NCI-H146 treated with DMSO at 0.1 percent for 48 hours (cell line): ENCODE measurements around the gene MATN3.

ENCODE experiments used
- DNase-seq: peaks from one replicate; lab custom pipeline; 2025; ENCODE audit not compliant: unreplicated experiment; lab: John Stamatoyannopoulos, UW

The MATN3 gene

DNA sequence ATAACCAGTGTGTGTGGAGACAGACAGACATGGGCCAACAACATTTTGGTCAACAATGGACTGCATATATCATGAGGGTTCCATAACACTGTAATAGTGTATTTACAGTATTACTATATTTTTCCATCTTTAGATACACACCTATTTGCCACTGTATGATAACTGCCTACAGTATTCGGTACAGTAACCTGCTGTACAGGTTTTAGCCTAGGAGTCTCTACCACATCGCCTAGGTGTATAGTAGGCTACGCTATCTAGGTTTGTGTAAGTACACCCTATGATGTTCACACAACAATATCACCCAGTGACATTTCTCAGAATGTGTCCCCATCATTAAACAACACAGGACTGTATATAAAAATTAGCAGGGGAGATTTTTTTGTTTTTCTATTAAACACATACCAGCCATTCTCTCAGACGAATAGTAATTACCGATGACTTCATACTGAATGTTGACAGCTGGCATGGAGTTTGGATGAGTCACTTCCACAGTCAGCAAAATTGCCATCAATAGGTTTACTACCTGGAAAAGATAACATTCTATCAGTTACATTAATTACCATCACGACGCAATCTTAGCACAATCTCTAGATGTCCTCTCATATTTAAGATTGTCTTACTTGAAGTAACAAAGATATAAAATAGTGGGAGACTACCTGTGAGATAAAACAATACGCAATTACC lies 28.2 kb upstream of the MATN3 start:
- DNase-seq = no peak

DNA sequence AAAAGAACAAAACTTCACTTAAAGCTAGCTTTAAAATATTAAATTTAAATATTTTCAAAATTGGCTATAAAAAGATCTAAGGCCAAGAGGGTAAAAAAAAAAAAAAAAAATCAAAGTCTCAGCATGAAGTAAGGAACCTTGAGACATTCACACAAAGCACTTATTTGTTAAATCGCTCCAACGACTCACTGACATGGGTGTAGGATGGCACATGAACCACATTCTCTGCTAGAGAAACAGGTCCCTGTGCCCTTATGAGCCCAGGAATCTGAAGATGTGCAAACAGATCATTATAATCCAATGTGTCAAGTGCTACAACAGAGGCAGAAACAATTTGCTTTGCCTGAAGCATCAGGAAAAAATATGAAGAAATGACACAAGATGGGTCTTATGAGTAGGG lies 25.2 kb upstream of the MATN3 start:
- DNase-seq = no peak

DNA sequence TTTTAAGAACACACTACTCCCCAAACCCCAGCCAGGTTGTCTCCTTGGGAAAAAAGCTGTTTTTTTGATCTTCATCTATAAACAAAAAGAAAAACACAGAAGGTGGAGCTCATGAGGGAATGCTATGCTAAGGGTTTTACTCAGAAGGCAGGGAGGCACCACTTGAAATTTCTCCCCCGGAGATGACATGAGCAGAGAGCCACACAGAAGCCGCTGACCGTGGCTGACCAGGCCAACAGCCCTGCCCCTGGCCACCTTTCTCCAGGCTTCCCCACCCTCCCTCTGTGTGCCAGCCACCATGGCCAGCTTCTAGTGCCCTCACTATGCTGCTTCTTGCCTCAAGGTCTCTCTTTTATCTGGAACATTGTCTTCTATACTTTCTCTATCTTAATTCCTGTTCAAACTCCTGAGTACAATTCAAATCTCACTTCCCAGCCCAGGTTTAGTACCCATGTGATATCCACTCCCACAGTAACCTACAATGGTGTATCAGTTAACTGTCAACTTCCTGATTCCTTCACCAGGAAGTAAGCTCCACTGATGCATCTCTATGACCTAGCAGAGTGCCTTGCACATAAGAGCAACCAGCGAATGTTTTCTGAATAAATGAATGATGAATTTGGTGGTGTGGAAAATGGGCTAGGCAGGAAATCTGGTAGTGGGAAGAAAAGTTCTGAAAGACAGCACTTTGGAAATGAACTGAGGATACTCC lies 23.6 kb upstream of the MATN3 start:
- DNase-seq = no peak

GRCh38 chr2:20034821-20035220 lies 22.4 kb upstream of the MATN3 start:
- DNase-seq = no peak

DNA sequence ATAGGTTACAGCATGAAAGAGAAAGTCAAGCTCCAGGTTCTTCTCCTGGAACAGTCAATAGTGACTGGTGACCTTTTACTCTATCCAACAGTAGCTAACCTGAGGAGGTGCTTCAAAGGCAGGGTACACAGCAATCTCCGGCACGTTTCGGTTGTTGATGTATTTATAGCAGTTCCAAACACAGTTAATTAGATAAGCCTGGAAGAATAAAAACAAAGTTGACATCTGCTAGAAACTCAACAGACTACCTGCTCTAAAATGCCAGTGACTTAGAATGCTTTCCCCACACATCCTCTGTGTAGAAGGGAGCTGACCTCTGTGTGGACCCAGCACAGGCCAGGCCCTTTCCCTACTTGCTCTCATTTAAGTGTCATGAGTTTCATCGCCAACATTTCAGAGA lies 21.8 kb upstream of the MATN3 start:
- DNase-seq = no peak

GRCh38 chr2:20033322-20033721 lies 20.9 kb upstream of the MATN3 start:
- no peak for DNase-seq

GRCh38 chr2:20030224-20030623 lies 17.8 kb upstream of the MATN3 start:
- DNase-seq = no peak

DNA sequence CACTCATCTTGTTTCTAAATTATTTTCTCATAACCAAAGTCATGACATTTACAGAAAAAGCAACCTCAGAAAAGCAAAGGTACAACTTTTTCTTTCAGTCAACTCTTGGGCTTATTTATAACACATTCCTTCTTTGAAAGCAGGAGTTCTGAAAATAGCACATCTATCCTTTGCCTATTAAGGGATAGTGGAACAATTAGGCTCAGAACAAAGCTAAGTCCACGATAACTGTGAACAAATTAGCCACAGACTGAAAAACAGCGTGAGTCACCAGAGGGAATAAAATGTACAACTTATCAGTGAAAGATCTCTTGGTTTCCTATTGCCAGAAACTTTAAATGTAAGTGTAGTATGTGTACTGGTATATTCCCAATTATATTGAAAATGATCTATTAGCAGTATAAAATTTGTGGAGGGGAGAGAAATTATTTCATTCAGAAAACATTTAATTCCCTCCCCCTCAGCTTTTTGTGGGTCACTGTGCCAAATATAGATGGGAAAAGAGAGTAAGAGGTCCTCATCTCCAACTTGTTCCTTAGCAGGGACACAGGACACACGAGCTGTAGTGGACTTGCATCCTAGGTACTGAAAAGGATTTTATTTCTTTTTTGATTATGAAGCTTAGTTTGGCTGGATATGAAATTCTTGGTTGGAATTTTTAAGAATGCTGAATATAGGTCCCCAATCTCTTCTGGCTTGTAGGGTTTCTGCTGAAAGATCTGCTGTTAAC lies 15.4 kb upstream of the MATN3 start:
- DNase-seq = no peak

DNA sequence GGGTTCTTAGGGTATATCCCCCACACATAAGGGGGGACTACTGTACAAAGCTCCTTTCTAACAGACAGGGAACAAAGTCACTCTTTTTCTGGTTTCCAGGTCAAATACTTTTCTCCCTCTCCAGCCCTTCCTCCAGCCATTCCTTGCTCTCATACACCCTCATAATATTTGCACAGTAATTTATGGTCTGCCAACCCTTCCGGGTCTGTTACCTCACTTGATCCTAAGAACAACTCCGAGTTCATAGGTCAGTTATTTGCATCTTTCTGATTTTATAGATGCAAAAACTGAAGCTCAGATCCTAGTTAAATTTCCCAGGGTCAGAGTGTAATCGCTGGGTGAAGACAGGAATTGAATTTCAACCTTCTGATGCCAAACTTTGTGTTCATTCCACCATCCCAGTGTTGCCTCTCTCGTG lies 14.8 kb upstream of the MATN3 start:
- no peak for DNase-seq

GRCh38 chr2:20025065-20025786 lies 12.8 kb upstream of the MATN3 start:
- DNase-seq = no peak

DNA sequence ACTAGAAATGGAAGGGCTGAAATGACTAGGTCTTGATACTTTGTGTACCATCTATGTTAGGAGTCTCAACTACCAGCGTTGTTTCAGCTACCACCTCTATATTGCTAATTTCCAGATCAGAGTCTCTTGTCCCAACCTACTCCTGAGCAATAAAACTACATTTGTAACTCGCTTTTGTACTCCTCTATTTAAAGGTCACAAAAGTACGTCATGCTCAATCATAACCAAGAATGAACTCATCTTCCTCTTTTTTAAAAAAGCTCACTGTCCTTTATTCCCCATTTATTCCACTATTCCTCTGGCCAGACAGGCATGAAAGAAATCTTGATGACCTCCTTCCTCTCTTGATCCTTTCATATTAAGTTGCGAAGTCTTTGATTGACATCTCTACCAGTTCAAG lies 11.2 kb upstream of the MATN3 start:
- no peak for DNase-seq

GRCh38 chr2:20021405-20022009 lies 9.0 kb upstream of the MATN3 start:
- no peak for DNase-seq

GRCh38 chr2:20019747-20020146 lies 7.3 kb upstream of the MATN3 start:
- no peak for DNase-seq

DNA sequence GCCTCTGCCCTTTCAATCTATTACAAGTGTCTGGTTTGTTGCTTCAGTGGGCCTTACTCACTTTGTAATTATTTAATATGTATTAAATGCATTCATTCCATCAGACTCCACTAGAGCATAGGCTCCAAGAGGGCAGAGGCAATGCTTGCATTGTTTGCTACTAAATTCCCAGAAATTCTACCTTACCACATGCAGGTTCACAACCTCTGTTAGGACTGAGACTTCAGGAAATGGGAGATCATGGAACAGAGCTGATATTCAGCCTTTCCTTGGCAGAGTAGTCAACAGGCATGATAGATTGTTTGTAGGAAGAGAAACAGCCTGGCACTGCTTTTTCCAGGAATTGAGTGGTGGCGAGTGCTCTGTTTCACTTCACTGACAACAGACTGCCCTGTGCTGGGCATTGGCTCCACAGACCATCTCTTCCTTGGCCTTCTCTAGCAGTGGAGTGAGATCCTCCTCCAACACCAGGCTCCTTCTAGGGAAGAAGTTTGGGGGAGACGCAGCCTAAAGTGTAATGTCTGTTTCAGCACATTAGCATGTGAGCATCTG lies 6.2 kb upstream of the MATN3 start:
- DNase-seq = no peak

DNA sequence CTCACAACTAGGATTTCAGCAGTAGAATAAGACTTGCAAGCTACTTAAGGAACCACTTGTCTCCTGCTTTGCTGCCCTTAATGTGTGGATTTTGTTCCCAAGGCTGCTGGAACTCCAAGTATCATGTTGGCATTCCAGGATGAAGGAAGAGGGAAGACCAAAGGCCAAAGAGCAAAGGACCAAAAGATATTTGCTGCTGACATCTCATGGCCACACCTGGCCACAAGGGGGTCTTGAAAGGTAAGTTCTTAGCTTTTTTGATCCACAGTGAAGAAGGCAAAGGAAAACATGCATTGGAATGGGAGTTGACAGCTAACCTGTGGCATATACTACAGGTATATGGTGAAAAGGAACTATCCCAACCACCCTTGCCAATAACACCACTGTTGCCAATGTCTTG lies 3.9 kb upstream of the MATN3 start:
- no peak for DNase-seq

GRCh38 chr2:20015482-20016083 lies 3.1 kb upstream of the MATN3 start:
- DNase-seq = peak; percentile 9

- no peak for DNase-seq
These were observed 820 bp upstream of the MATN3 start for GRCh38 chr2:20013126-20013849.

DNA sequence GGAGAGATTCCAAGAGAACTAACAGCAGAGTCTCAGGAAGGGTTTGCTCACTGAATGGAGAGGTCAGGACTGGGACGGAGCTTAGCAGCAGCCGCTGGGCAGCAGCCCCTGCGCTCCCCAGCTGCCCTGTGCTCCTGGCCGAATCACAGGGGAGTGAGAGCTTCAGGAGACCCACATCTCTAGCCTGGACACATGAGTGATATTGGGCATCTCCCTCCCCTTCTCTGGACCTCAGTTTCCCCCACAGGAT lies 511 bp downstream of the MATN3 start:
- no peak for DNase-seq

- DNase-seq = no peak
These were observed 1.0 kb downstream of the MATN3 start for GRCh38 chr2:20011276-20012031.
